ENCODE results near the gene RGS2. TPM values are rescaled to one million over a fixed set of nuclear protein-coding genes. Genes with fewer than 3 reads are reported as not detected.

Gene RGS2
- total RNA-seq, 1 donor from 2014 or later: 32.7 TPM

GRCh38 chr1:192821296-192821695 is 12.5 kb downstream of the RGS2 start:
- DNase-seq (no peak), ATAC-seq (ENCODE audit: low read depth) (no peak)
- H3K27ac Mint-ChIP-seq: no peak overlapping the region
- POLR2A ChIA-PET: no interaction called here
- H3K27me3 Mint-ChIP-seq: peaks cover 19% of the 10 kb centered on the region
- no peaks in the 10 kb centered on the region for H3K36me3 Mint-ChIP-seq (ENCODE audit: low read depth)
- CTCF ChIA-PET: no interaction called here
- no peaks in the 10 kb centered on the region for H3K9me3 Mint-ChIP-seq
- no peak for TF ChIP-seq CTCF (IDR thresholded peaks at IDR 0.05)
- no peak overlapping the region for H3K4me3 Mint-ChIP-seq
- intact Hi-C loops (cut with micrococcal nuclease): no loop called here
- H3K4me1 Mint-ChIP-seq: no peaks in the 10 kb centered on the region

- Mint-ChIP-seq H3K27me3 (peaks cover 30% of the 10 kb centered on the region), H3K9me3 (peaks cover 2% of the 10 kb centered on the region), H3K36me3 (ENCODE audit: low read depth) (no peaks in the 10 kb centered on the region), H3K27ac (no peak overlapping the region), H3K4me1 (no peaks in the 10 kb centered on the region), H3K4me3 (no peak overlapping the region)
- no peak for TF ChIP-seq CTCF (IDR thresholded peaks at IDR 0.05)
- POLR2A ChIA-PET: no interaction called here
- no peak for DNase-seq
- CTCF ChIA-PET: no interaction called here
- intact Hi-C loops (cut with micrococcal nuclease): no loop called here
- no peak for ATAC-seq (ENCODE audit: low read depth)
These were observed 15.7 kb downstream of the RGS2 start for GRCh38 chr1:192824511-192824910.

- CTCF ChIA-PET: no interaction called here
- intact Hi-C loops (cut with micrococcal nuclease): no loop called here
- H3K27me3 Mint-ChIP-seq: peaks cover 29% of the 10 kb centered on the region
- POLR2A ChIA-PET: no interaction called here
- ATAC-seq (ENCODE audit: low read depth): no peak
- no peak overlapping the region for H3K27ac Mint-ChIP-seq
- DNase-seq: no peak
- no peak for TF ChIP-seq CTCF (IDR thresholded peaks at IDR 0.05)
- peaks cover 2% of the 10 kb centered on the region for H3K9me3 Mint-ChIP-seq
- H3K4me3 Mint-ChIP-seq: no peak overlapping the region
- no peaks in the 10 kb centered on the region for H3K4me1 Mint-ChIP-seq
- no peaks in the 10 kb centered on the region for H3K36me3 Mint-ChIP-seq (ENCODE audit: low read depth)
These were observed 18.1 kb downstream of the RGS2 start for GRCh38 chr1:192826791-192827546.

- ChIA-PET CTCF (no interaction called here), POLR2A (no interaction called here)
- no peak for ATAC-seq (ENCODE audit: low read depth)
- H3K36me3 Mint-ChIP-seq (ENCODE audit: low read depth): no peaks in the 10 kb centered on the region
- no peak overlapping the region for H3K27ac Mint-ChIP-seq
- TF ChIP-seq CTCF (IDR thresholded peaks at IDR 0.05): no peak
- intact Hi-C loops (cut with micrococcal nuclease): no loop called here
- peaks cover 18% of the 10 kb centered on the region for H3K27me3 Mint-ChIP-seq
- peaks cover 2% of the 10 kb centered on the region for H3K9me3 Mint-ChIP-seq
- no peak overlapping the region for H3K4me3 Mint-ChIP-seq
- no peak for DNase-seq
- H3K4me1 Mint-ChIP-seq: no peaks in the 10 kb centered on the region
These were observed 21.9 kb downstream of the RGS2 start for GRCh38 chr1:192830595-192831246.

GRCh38 chr1:192831706-192832355 is 23.0 kb downstream of the RGS2 start:
- no peak for TF ChIP-seq CTCF (IDR thresholded peaks at IDR 0.05)
- ATAC-seq (ENCODE audit: low read depth): no peak

More at GRCh38 chr1:192831706-192832355, 23.0 kb downstream of the RGS2 start:
- ChIA-PET CTCF (no interaction called here), POLR2A (no interaction called here)
- no peaks in the 10 kb centered on the region for H3K36me3 Mint-ChIP-seq (ENCODE audit: low read depth)
- peaks cover 2% of the 10 kb centered on the region for H3K9me3 Mint-ChIP-seq
- DNase-seq: no peak
- intact Hi-C loops (cut with micrococcal nuclease): no loop called here
- no peak overlapping the region for H3K27ac Mint-ChIP-seq
- H3K27me3 Mint-ChIP-seq: peaks cover 9% of the 10 kb centered on the region
- no peak overlapping the region for H3K4me3 Mint-ChIP-seq
- no peaks in the 10 kb centered on the region for H3K4me1 Mint-ChIP-seq
